Measurements from ENCODE around the gene ZNF425.

- TF ChIP-seq CTCF (IDR thresholded peaks at IDR 0.05; ENCODE audit: insufficient read depth, low read length) = no peak
- TF ChIP-seq POLR2AphosphoS5 (IDR thresholded peaks at IDR 0.05; ENCODE audit: low read depth) = no peak
- no peak for TF ChIP-seq GABPA (IDR thresholded peaks at IDR 0.05; ENCODE audit: low read depth)
- TF ChIP-seq REST (IDR thresholded peaks at IDR 0.05; ENCODE audit: insufficient replicate concordance, low read depth) = no peak
- no peak for TF ChIP-seq SPI1 (IDR thresholded peaks at IDR 0.05; ENCODE audit: borderline replicate concordance, low read depth)
Measured at GRCh38 chr7:149103424-149103823, 22.7 kb downstream of the ZNF425 start.
